MM.1S (cell line): Measurements from ENCODE around the gene CTSE.

ENCODE experiments used
- DNase-seq: peaks from one replicate; pipeline ENCODE4 v3.0.0-alpha.2; 2015
- H2AFZ ChIP-seq: fragments of 300-600 bp; sonication (generic); 2 replicates; pipeline ENCODE4 v1.6.0; 2016; ENCODE audit warnings: antibody characterized with exemption, low read length
- H3F3A ChIP-seq: fragments of 300-600 bp; sonication (generic); 2 replicates; pipeline ENCODE4 v1.6.1; 2016; ENCODE audit warnings: mild to moderate bottlenecking, antibody characterized with exemption, low read length, moderate library complexity, mixed read lengths; ENCODE audit not compliant: insufficient read depth
- H3K27ac ChIP-seq: fragments of 300-600 bp; sonication (generic); 2 replicates; pipeline ENCODE4 v1.5.1; 2016; ENCODE audit warnings: mild to moderate bottlenecking, low read length
- H3K27me3 ChIP-seq: fragments of 300-600 bp; sonication (generic); replicated peaks from 2 replicates; pipeline ENCODE4 v1.6.0; 2016; ENCODE audit warnings: low read length; ENCODE audit not compliant: insufficient read depth
- H3K36me3 ChIP-seq: fragments of 300-600 bp; sonication (generic); replicated peaks from 2 replicates; pipeline ENCODE4 v1.6.1; 2016; ENCODE audit warnings: mild to moderate bottlenecking, low read length, mixed read lengths; ENCODE audit not compliant: insufficient read depth
- H3K4me1 ChIP-seq: fragments of 300-600 bp; sonication (generic); 2 replicates; pipeline ENCODE4 v1.6.1; 2016; ENCODE audit warnings: low read length, mixed read lengths
- H3K4me2 ChIP-seq: fragments of 300-600 bp; sonication (generic); 2 replicates; pipeline ENCODE4 v1.6.0; 2016; ENCODE audit warnings: low read depth, low read length
- H3K4me3 ChIP-seq: fragments of 300-600 bp; sonication (generic); 2 replicates; pipeline ENCODE4 v1.5.1; 2016; ENCODE audit warnings: low read length, mixed read lengths
- H3K79me2 ChIP-seq: fragments of 300-600 bp; sonication (generic); 2 replicates; pipeline ENCODE4 v1.6.1; 2016; ENCODE audit warnings: mixed run types, low read length, mixed read lengths
- H3K9ac ChIP-seq: fragments of 300-600 bp; sonication (generic); 2 replicates; pipeline ENCODE4 v1.6.1; 2016; ENCODE audit warnings: low read length, mixed read lengths
- H3K9me2 ChIP-seq: fragments of 300-600 bp; sonication (generic); replicated peaks from 2 replicates; pipeline ENCODE4 v1.6.1; 2016; ENCODE audit warnings: mild to moderate bottlenecking, low read length, mixed read lengths; ENCODE audit not compliant: insufficient read depth
- H3K9me3 ChIP-seq: fragments of 300-600 bp; sonication (generic); replicated peaks from 2 replicates; pipeline ENCODE4 v1.6.1; 2016; ENCODE audit warnings: mild to moderate bottlenecking, low read length, mixed read lengths; ENCODE audit not compliant: insufficient read depth
- H4K20me1 ChIP-seq: fragments of 300-600 bp; sonication (generic); 2 replicates; pipeline ENCODE4 v1.6.1; 2016; ENCODE audit warnings: mild to moderate bottlenecking, low read length, moderate library complexity, mixed read lengths; ENCODE audit not compliant: insufficient read depth
- EZH2 ChIP-seq: fragments of 300-600 bp; sonication (generic); optimal IDR thresholded peaks from 2 replicates; pipeline ENCODE3; 2017; ENCODE audit warnings: low read depth, mild to moderate bottlenecking, antibody characterized with exemption, low read length, mixed read lengths
- EZH2phosphoT487 ChIP-seq: fragments of 300-600 bp; sonication (generic); IDR thresholded peaks from 2 replicates; pipeline ENCODE4 v1.6.1; 2018; ENCODE audit warnings: antibody characterized with exemption, low read length
- TF ChIP-seq, protein P1 (sequence below): fragments of 300-600 bp; sonication (generic); IDR thresholded peaks from 2 replicates; pipeline ENCODE4 v1.5.1; 2016; ENCODE audit warnings: antibody characterized with exemption, low read length, mixed read lengths

The CTSE gene

DNA sequence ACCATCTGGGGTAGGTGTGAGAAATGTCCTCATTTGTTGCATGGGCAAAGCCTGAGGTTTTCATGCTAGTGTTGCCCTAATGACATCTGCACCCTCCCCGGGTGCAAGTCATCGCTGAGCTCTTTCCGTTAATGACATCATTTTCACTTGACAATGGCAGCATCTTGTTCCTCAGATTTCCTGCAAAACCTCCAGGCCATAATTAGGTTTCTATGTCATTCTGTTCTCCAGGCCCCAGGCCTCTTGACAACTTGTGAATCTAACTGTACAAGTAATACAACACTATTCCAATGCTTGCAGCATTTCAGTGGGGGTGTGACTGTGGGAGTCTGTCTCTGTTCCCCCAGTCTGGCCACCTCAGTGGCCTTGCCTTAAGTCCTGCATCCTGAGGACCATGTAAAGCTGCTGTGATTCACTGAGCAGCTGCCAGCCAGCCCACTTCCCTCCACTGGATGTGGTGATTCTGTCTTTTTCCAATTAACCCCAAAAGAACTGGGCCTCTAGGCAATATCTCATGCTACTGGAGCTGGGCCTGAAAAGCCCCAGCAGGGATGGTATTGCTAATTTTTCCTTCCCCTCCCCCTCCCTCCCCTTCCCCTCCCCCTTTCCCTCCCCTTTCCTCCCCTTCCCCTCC lies 43.3 kb downstream of the CTSE start:
- no peak overlapping the region for H3K4me3 ChIP-seq
- no peak for DNase-seq
- no peak for TF ChIP-seq EZH2phosphoT487
- TF ChIP-seq EZH2: no peak
- TF ChIP-seq, protein P1, sequence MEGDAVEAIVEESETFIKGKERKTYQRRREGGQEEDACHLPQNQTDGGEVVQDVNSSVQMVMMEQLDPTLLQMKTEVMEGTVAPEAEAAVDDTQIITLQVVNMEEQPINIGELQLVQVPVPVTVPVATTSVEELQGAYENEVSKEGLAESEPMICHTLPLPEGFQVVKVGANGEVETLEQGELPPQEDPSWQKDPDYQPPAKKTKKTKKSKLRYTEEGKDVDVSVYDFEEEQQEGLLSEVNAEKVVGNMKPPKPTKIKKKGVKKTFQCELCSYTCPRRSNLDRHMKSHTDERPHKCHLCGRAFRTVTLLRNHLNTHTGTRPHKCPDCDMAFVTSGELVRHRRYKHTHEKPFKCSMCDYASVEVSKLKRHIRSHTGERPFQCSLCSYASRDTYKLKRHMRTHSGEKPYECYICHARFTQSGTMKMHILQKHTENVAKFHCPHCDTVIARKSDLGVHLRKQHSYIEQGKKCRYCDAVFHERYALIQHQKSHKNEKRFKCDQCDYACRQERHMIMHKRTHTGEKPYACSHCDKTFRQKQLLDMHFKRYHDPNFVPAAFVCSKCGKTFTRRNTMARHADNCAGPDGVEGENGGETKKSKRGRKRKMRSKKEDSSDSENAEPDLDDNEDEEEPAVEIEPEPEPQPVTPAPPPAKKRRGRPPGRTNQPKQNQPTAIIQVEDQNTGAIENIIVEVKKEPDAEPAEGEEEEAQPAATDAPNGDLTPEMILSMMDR: no peak
- H3K9me2 ChIP-seq: no peaks in the 10 kb centered on the region
- H3K9ac ChIP-seq: no peak overlapping the region
- no peaks in the 10 kb centered on the region for H4K20me1 ChIP-seq
- H3K27me3 ChIP-seq: no peaks in the 10 kb centered on the region
- no peaks in the 10 kb centered on the region for H3F3A ChIP-seq
- H3K79me2 ChIP-seq: no peaks in the 10 kb centered on the region
- H3K9me3 ChIP-seq: no peaks in the 10 kb centered on the region
- H3K27ac ChIP-seq: no peak overlapping the region
- H3K4me2 ChIP-seq: no peak overlapping the region
- no peaks in the 10 kb centered on the region for H3K36me3 ChIP-seq
- no peak overlapping the region for H2AFZ ChIP-seq
- H3K4me1 ChIP-seq: no peaks in the 10 kb centered on the region

- no peaks in the 10 kb centered on the region for H3F3A ChIP-seq
- H3K79me2 ChIP-seq: no peaks in the 10 kb centered on the region
- no peaks in the 10 kb centered on the region for H3K9me3 ChIP-seq
- no peaks in the 10 kb centered on the region for H3K36me3 ChIP-seq
- H3K4me2 ChIP-seq: no peak overlapping the region
- no peak overlapping the region for H3K9ac ChIP-seq
- H3K27me3 ChIP-seq: no peaks in the 10 kb centered on the region
- no peak overlapping the region for H3K4me3 ChIP-seq
- TF ChIP-seq EZH2phosphoT487 (no peak), EZH2 (no peak)
- TF ChIP-seq, protein P1: no peak
- H3K4me1 ChIP-seq: no peaks in the 10 kb centered on the region
- H3K9me2 ChIP-seq: no peaks in the 10 kb centered on the region
- no peaks in the 10 kb centered on the region for H4K20me1 ChIP-seq
- H3K27ac ChIP-seq: no peak overlapping the region
- no peak overlapping the region for H2AFZ ChIP-seq
- no peak for DNase-seq
Measured at GRCh38 chr1:205979301-205979700, 44.4 kb downstream of the CTSE start.

- Histone ChIP-seq H3K4me1 (no peaks in the 10 kb centered on the region), H3K9me2 (no peaks in the 10 kb centered on the region), H3K27ac (no peak overlapping the region), H3K36me3 (no peaks in the 10 kb centered on the region), H4K20me1 (no peaks in the 10 kb centered on the region), H3F3A (no peaks in the 10 kb centered on the region), H3K9ac (no peak overlapping the region), H3K4me2 (no peak overlapping the region), H2AFZ (no peak overlapping the region), H3K9me3 (no peaks in the 10 kb centered on the region), H3K79me2 (no peaks in the 10 kb centered on the region), H3K4me3 (no peak overlapping the region), H3K27me3 (no peaks in the 10 kb centered on the region)
- TF ChIP-seq EZH2 (no peak), EZH2phosphoT487 (no peak)
- TF ChIP-seq, protein P1: no peak
- no peak for DNase-seq
Measured at GRCh38 chr1:205978676-205979075, 45.0 kb downstream of the CTSE start.
